ENCODE data around the gene INTU.
"Not testable (repeated sequence)": the region's sequence is repeated elsewhere in the genome, so short reads cannot be mapped to it uniquely, and the experiment has no call there.

The INTU gene

GRCh38 chr4:127642169-127642568 lies 9.4 kb downstream of the INTU start:
- no peak for DNase-seq (ENCODE audit: insufficient read length, low spot score)
- FAIRE-seq, result no peak

GRCh38 chr4:127643791-127644190 lies 11.0 kb downstream of the INTU start:
- DNase-seq (ENCODE audit: insufficient read length, low spot score), result no peak
- FAIRE-seq, result no peak

GRCh38 chr4:127648061-127648460 lies 15.3 kb downstream of the INTU start:
- DNase-seq (ENCODE audit: insufficient read length, low spot score) (no peak), FAIRE-seq (no peak)

- FAIRE-seq; DNase-seq (ENCODE audit: insufficient read length, low spot score): not testable (repeated sequence)
Measured at GRCh38 chr4:127655590-127655989, 22.8 kb downstream of the INTU start.

- DNase-seq (ENCODE audit: insufficient read length, low spot score) (no peak), FAIRE-seq (no peak)
Measured at GRCh38 chr4:127656047-127656680, 23.4 kb downstream of the INTU start.

- no peak for DNase-seq (ENCODE audit: insufficient read length, low spot score)
- no peak for FAIRE-seq
Measured at GRCh38 chr4:127660284-127660885, 27.6 kb downstream of the INTU start.

GRCh38 chr4:127667116-127667515 lies 34.4 kb downstream of the INTU start:
- DNase-seq (ENCODE audit: insufficient read length, low spot score) (no peak), FAIRE-seq (no peak)

GRCh38 chr4:127667772-127668171 lies 35.0 kb downstream of the INTU start:
- no peak for DNase-seq (ENCODE audit: insufficient read length, low spot score)
- FAIRE-seq, result no peak

GRCh38 chr4:127668770-127669169 lies 36.0 kb downstream of the INTU start:
- DNase-seq (ENCODE audit: insufficient read length, low spot score) (no peak), FAIRE-seq (no peak)

- no peak for FAIRE-seq
- no peak for DNase-seq (ENCODE audit: insufficient read length, low spot score)
Measured at GRCh38 chr4:127669691-127670090, 36.9 kb downstream of the INTU start.

GRCh38 chr4:127672111-127672510 lies 39.4 kb downstream of the INTU start:
- FAIRE-seq, result no peak
- DNase-seq (ENCODE audit: insufficient read length, low spot score), result no peak

GRCh38 chr4:127685292-127685691 lies 52.5 kb downstream of the INTU start:
- FAIRE-seq (no peak), DNase-seq (ENCODE audit: insufficient read length, low spot score) (no peak)

- no peak for FAIRE-seq
- DNase-seq (ENCODE audit: insufficient read length, low spot score), result no peak
Measured at GRCh38 chr4:127686658-127687057, 53.9 kb downstream of the INTU start.

- no peak for DNase-seq (ENCODE audit: insufficient read length, low spot score)
- no peak for FAIRE-seq
Measured at GRCh38 chr4:127687580-127687979, 54.8 kb downstream of the INTU start.

- DNase-seq (ENCODE audit: insufficient read length, low spot score) (no peak), FAIRE-seq (peak; percentile 58)
Measured at GRCh38 chr4:127698789-127699200, 66.0 kb downstream of the INTU start.

- DNase-seq (ENCODE audit: insufficient read length, low spot score) (no peak), FAIRE-seq (no peak)
Measured at GRCh38 chr4:127708985-127709384, 76.2 kb downstream of the INTU start.

- FAIRE-seq (no peak), DNase-seq (ENCODE audit: insufficient read length, low spot score) (no peak)
Measured at GRCh38 chr4:127709456-127709855, 76.7 kb downstream of the INTU start.

- DNase-seq (ENCODE audit: insufficient read length, low spot score), result no peak
- FAIRE-seq, result no peak
Measured at GRCh38 chr4:127730142-127730913, 97.6 kb downstream of the INTU start, which contains the start of gene SLC25A31. Gene SLC25A31 (plus strand): TSS chr4:127730400. CDS start chr4:127730546, 146 bp downstream.

GRCh38 chr4:127731406-127731805 lies 98.6 kb downstream of the INTU start:
- FAIRE-seq (no peak), DNase-seq (ENCODE audit: insufficient read length, low spot score) (no peak)

- FAIRE-seq (no peak), DNase-seq (ENCODE audit: insufficient read length, low spot score) (peak; percentile 18)
Measured at GRCh38 chr4:127732623-127733328, 100.0 kb downstream of the INTU start.

GRCh38 chr4:127734976-127735375 lies 102.2 kb downstream of the INTU start:
- FAIRE-seq, result no peak
- DNase-seq (ENCODE audit: insufficient read length, low spot score), result no peak
